Activated CD8-positive, alpha-beta T cell treated with anti-CD3 and anti-CD28 coated beads for 36 hours (primary cell): Measurements from ENCODE around the gene DRGX. TPM values are rescaled to one million over a fixed set of nuclear protein-coding genes. Genes with fewer than 3 reads are reported as not detected.

Experiments
- ATAC-seq: fragments of 200-7000 bp; cut with Tn5 transposase; one replicate; pipeline ENCODE4 v1.10.0; 2021; ENCODE audit warnings: mild to moderate bottlenecking, moderate library complexity
- CTCF ChIA-PET: fragments of 350-600 bp; sonication (Branson Sonifier 250); formaldehyde crosslinking; loops from one replicate; lab custom pipeline; 2021; ENCODE audit warnings: antibody characterized with exemption; lab: Charles Lee
- POLR2A ChIA-PET: fragments of 350-600 bp; sonication (Branson Sonifier 250); formaldehyde crosslinking; loops from one replicate; lab custom pipeline; 2021; ENCODE audit warnings: antibody characterized with exemption; lab: Charles Lee
- DNase-seq: peaks from one replicate; pipeline ENCODE4 v3.0.0-alpha.2; 2020
- H3K27ac Mint-ChIP-seq: one replicate; pipeline ENCODE4 v1.8.0; 2021; ENCODE audit warnings: mild to moderate bottlenecking, mixed read lengths
- H3K27me3 Mint-ChIP-seq: one replicate; pipeline ENCODE4 v1.8.0; 2021; ENCODE audit warnings: mixed read lengths
- H3K36me3 Mint-ChIP-seq: one replicate; pipeline ENCODE4 v1.8.0; 2021; ENCODE audit warnings: low read depth, mixed read lengths
- H3K4me1 Mint-ChIP-seq: one replicate; pipeline ENCODE4 v1.8.0; 2021; ENCODE audit warnings: low read depth, mixed read lengths
- H3K4me3 Mint-ChIP-seq: one replicate; pipeline ENCODE4 v1.8.0; 2021; ENCODE audit warnings: mild to moderate bottlenecking, moderate library complexity, mixed read lengths
- H3K9me3 Mint-ChIP-seq: one replicate; pipeline ENCODE4 v1.8.0; 2021; ENCODE audit warnings: mixed read lengths
- intact Hi-C: fragments of 100-400 bp; cut with micrococcal nuclease; formaldehyde crosslinking; loops from one replicate; pipeline ENCODE4 v1.10.0; 2022
- total RNA-seq, 2 experiments: library from RNA; stranded (reverse); gene quantifications; one replicate each; pipeline ENCODE4 v1.2.3, GENCODE V29; 2021
- TF ChIP-seq, protein P1 (sequence below): fragments of 200-600 bp; IDR thresholded peaks from one replicate; pipeline ENCODE4 v1.8.0; 2022; ENCODE audit warnings: antibody characterized with exemption, mild to moderate bottlenecking

DRGX gene
- total RNA-seq, 2 experiments from 2014 or later = not detected

DNA sequence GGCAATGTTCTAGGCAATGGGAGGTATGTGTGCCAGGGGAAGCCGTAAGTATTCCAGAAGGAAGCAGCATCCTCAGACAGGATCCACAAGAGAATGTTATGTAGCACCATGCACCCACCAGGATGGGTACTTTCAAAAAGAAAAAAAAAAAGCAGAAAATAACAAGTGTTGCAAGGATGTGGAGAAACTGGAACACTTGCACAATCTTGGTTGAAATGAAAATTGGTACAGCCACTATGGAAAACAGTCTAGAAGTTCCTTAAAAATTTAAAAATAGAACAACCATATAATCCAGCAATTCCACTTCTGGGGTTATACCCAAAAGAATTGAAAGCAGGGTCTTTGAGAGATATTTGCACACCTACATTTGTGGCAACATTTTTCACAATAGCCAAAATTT, 76.7 kb downstream of the DRGX start:
- intact Hi-C loops = no loop called here
- TF ChIP-seq, protein P1, sequence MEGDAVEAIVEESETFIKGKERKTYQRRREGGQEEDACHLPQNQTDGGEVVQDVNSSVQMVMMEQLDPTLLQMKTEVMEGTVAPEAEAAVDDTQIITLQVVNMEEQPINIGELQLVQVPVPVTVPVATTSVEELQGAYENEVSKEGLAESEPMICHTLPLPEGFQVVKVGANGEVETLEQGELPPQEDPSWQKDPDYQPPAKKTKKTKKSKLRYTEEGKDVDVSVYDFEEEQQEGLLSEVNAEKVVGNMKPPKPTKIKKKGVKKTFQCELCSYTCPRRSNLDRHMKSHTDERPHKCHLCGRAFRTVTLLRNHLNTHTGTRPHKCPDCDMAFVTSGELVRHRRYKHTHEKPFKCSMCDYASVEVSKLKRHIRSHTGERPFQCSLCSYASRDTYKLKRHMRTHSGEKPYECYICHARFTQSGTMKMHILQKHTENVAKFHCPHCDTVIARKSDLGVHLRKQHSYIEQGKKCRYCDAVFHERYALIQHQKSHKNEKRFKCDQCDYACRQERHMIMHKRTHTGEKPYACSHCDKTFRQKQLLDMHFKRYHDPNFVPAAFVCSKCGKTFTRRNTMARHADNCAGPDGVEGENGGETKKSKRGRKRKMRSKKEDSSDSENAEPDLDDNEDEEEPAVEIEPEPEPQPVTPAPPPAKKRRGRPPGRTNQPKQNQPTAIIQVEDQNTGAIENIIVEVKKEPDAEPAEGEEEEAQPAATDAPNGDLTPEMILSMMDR = no peak
- Mint-ChIP-seq H3K27me3 (no peaks in the 10 kb centered on the region), H3K4me3 (no peak overlapping the region), H3K36me3 (no peaks in the 10 kb centered on the region), H3K27ac (no peak overlapping the region), H3K9me3 (no peaks in the 10 kb centered on the region), H3K4me1 (no peaks in the 10 kb centered on the region)
- POLR2A ChIA-PET = no interaction called here
- no peak for DNase-seq
- ATAC-seq = no peak
- CTCF ChIA-PET = no interaction called here

DNA sequence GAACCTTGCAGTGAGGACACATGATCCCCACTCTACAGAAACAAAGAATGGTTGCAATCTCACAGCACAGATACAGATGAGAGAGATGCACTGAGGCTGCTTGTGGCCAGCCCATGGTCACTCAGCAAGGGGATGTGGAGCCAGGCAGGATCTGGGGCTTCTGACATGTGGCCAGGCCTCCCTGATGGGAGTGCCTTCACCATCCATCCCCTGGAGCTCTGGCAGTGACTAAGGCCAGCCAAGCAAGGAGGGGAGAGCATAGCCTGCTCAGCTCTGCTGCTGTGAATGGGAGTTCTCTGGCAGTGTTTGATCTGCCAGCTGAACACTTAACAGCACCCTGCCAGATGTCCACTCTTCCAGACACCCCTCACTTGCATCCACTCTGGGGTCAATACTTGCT, 77.1 kb downstream of the DRGX start:
- Mint-ChIP-seq H3K36me3 (no peaks in the 10 kb centered on the region), H3K4me1 (no peaks in the 10 kb centered on the region), H3K4me3 (no peak overlapping the region), H3K27ac (no peak overlapping the region), H3K9me3 (no peaks in the 10 kb centered on the region), H3K27me3 (no peaks in the 10 kb centered on the region)
- TF ChIP-seq, protein P1 = no peak
- POLR2A ChIA-PET = no interaction called here
- no peak for ATAC-seq
- intact Hi-C loops = no loop called here
- no peak for DNase-seq
- CTCF ChIA-PET = no interaction called here

DNA sequence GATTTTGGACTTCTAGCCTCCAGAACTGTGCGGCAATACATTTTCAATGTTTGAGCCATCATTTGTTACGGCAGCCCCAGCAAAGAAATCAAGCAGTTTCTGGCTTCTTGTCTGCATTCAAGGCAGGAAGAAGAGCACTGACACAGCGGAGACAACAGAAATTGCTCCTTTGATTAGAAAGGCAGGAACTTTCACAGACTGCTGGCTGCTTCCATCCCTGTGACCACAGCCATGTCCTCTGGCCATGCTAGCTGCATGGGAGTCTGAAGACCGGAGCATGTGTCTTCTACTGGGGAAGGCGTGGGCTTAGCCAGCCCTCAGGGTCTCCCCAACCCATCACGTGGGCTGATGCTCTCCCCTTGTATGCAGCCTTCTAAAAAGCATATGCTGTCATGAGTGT, 77.9 kb downstream of the DRGX start:
- Mint-ChIP-seq H3K4me1 (no peaks in the 10 kb centered on the region), H3K4me3 (no peak overlapping the region), H3K36me3 (no peaks in the 10 kb centered on the region), H3K27ac (no peak overlapping the region), H3K9me3 (no peaks in the 10 kb centered on the region), H3K27me3 (no peaks in the 10 kb centered on the region)
- ChIA-PET POLR2A (no interaction called here), CTCF (no interaction called here)
- intact Hi-C loops = no loop called here
- ATAC-seq (no peak), DNase-seq (no peak)
- TF ChIP-seq, protein P1 = no peak

DNA sequence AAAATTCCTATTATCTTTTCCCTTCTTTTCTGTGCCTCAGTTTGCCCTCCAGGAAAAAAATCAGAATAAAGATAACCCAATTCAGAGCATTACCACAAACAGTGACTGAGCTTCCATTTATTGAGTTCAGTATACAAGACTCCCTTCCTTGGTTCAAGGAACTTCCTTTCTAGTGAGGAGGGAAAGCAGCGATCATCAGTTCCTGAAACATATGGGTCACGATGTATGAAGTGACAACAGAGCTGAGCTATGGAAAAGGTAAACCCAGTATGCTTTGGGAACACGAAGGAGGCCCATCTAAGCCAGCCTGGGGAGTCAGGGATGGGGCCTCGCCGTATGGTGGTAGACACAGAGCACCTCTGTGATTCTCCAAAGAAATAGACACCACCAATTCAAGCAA, 81.1 kb downstream of the DRGX start:
- intact Hi-C loops = no loop called here
- Mint-ChIP-seq H3K36me3 (no peaks in the 10 kb centered on the region), H3K27me3 (no peaks in the 10 kb centered on the region), H3K27ac (no peak overlapping the region), H3K9me3 (no peaks in the 10 kb centered on the region), H3K4me1 (peaks cover 15% of the 10 kb centered on the region), H3K4me3 (no peak overlapping the region)
- ChIA-PET CTCF (no interaction called here), POLR2A (no interaction called here)
- ATAC-seq (no peak), DNase-seq (no peak)
- TF ChIP-seq, protein P1 = no peak

Other genes starting within 250 kb of the DRGX start
- 10 to 100 TPM; 16.6 to 19.0 TPM for gene TMEM273, start 207.7 kb downstream of the DRGX start, total RNA-seq
- not detected for gene C10orf71, start 96.9 kb downstream of the DRGX start, total RNA-seq
- 10 to 100 TPM; 19.1 to 21.8 TPM for gene ERCC6, start 143.0 kb upstream of the DRGX start, total RNA-seq
- not detected for gene SLC18A3, start 214.2 kb upstream of the DRGX start, total RNA-seq
- not detected for gene CHAT, start 217.9 kb upstream of the DRGX start, total RNA-seq